B cell (primary cell): ENCODE data around the gene YRDC.

Experiments used
- EZH2 ChIP-seq: IDR thresholded peaks from 2 replicates; pipeline ENCODE4 v1.6.1; 2012; ENCODE audit warnings: borderline replicate concordance, low read depth, mild to moderate bottlenecking, moderate library complexity, low read length; ENCODE audit not compliant: insufficient read depth, poor library complexity, severe bottlenecking
- TF ChIP-seq, protein P1 (sequence below): fragments of 200-600 bp; IDR thresholded peaks from one replicate; pipeline ENCODE4 v1.8.0; 2022; ENCODE audit warnings: antibody characterized with exemption, mild to moderate bottlenecking

DNA sequence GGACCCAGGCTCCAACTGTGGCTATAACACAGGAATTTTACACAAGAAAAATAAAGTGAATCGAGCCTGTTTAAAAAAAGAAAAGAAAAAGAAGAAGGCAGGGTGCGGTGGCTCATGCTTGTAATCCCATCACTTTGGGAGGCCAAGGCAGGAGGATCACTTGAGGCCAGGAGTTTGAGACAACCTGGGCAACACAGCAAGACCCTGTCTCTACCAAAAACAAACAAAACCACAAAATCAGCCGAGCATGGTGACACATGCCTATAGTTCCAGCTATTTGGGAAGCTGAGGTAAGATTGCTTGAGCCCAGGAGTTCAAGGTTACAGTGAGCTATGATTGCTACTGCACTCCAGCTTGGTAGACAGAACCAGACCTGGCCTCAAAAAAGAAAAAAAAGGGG is 33.6 kb upstream of the YRDC start:
- TF ChIP-seq, protein P1, sequence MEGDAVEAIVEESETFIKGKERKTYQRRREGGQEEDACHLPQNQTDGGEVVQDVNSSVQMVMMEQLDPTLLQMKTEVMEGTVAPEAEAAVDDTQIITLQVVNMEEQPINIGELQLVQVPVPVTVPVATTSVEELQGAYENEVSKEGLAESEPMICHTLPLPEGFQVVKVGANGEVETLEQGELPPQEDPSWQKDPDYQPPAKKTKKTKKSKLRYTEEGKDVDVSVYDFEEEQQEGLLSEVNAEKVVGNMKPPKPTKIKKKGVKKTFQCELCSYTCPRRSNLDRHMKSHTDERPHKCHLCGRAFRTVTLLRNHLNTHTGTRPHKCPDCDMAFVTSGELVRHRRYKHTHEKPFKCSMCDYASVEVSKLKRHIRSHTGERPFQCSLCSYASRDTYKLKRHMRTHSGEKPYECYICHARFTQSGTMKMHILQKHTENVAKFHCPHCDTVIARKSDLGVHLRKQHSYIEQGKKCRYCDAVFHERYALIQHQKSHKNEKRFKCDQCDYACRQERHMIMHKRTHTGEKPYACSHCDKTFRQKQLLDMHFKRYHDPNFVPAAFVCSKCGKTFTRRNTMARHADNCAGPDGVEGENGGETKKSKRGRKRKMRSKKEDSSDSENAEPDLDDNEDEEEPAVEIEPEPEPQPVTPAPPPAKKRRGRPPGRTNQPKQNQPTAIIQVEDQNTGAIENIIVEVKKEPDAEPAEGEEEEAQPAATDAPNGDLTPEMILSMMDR: no peak
- TF ChIP-seq EZH2: no peak
